GM18861 (cell line): ENCODE data around the gene NARS2.
A peak's percentile ranks its signal among the peaks of the same experiment; 100 is the strongest.
"Not testable (repeated sequence)": the region's sequence is repeated elsewhere in the genome, so short reads cannot be mapped to it uniquely, and the experiment has no call there.

Source experiments
- ATAC-seq: cut with Tn5 transposase; IDR thresholded peaks from one replicate; pipeline ENCODE4 v1.9.1; 2021; ENCODE audit not compliant: unreplicated experiment

Gene NARS2

GRCh38 chr11:78547931-78548705 is 26.5 kb downstream of the NARS2 start:
- ATAC-seq = no peak

- ATAC-seq = no peak
Measured at GRCh38 chr11:78542007-78542406, 32.7 kb downstream of the NARS2 start.

- ATAC-seq = no peak
Measured at GRCh38 chr11:78541537-78541936, 33.1 kb downstream of the NARS2 start.

- no peak for ATAC-seq
Measured at GRCh38 chr11:78540256-78540655, 34.4 kb downstream of the NARS2 start.

- ATAC-seq = no peak
Measured at GRCh38 chr11:78539506-78539905, 35.2 kb downstream of the NARS2 start.

- no peak for ATAC-seq
Measured at GRCh38 chr11:78536933-78537332, 37.7 kb downstream of the NARS2 start.

- no peak for ATAC-seq
Measured at GRCh38 chr11:78535920-78536319, 38.7 kb downstream of the NARS2 start.

- no peak for ATAC-seq
Measured at GRCh38 chr11:78535027-78535426, 39.6 kb downstream of the NARS2 start.

- ATAC-seq = peak; percentile 60
Measured at GRCh38 chr11:78533399-78533798, 41.3 kb downstream of the NARS2 start.

GRCh38 chr11:78532991-78533390 is 41.7 kb downstream of the NARS2 start:
- ATAC-seq = peak; percentile 20

- ATAC-seq = no peak
Measured at GRCh38 chr11:78526497-78527146, 48.0 kb downstream of the NARS2 start.

- ATAC-seq = no peak
Measured at GRCh38 chr11:78525720-78526119, 48.9 kb downstream of the NARS2 start.

- no peak for ATAC-seq
Measured at GRCh38 chr11:78520230-78520629, 54.4 kb downstream of the NARS2 start.

GRCh38 chr11:78516281-78516680 is 58.4 kb downstream of the NARS2 start:
- ATAC-seq = no peak

GRCh38 chr11:78514922-78515502 is 59.7 kb downstream of the NARS2 start:
- no peak for ATAC-seq

GRCh38 chr11:78513085-78513484 is 61.6 kb downstream of the NARS2 start:
- ATAC-seq = not testable (repeated sequence)

GRCh38 chr11:78510597-78510996 is 64.1 kb downstream of the NARS2 start:
- ATAC-seq = no peak

- no peak for ATAC-seq
Measured at GRCh38 chr11:78510025-78510596, 64.6 kb downstream of the NARS2 start.

GRCh38 chr11:78504708-78505107 is 70.0 kb downstream of the NARS2 start:
- ATAC-seq = no peak

- ATAC-seq = no peak
Measured at GRCh38 chr11:78504181-78504580, 70.5 kb downstream of the NARS2 start.

- ATAC-seq = no peak
Measured at GRCh38 chr11:78499971-78500370, 74.7 kb downstream of the NARS2 start.

- no peak for ATAC-seq
Measured at GRCh38 chr11:78497293-78497692, 77.4 kb downstream of the NARS2 start.
